NCI-H345 (cell line): Measurements from ENCODE around the gene SLC12A2.

Experiments
- DNase-seq: peaks from one replicate; lab custom pipeline; 2025; lab: John Stamatoyannopoulos, UW

SLC12A2 gene

DNA sequence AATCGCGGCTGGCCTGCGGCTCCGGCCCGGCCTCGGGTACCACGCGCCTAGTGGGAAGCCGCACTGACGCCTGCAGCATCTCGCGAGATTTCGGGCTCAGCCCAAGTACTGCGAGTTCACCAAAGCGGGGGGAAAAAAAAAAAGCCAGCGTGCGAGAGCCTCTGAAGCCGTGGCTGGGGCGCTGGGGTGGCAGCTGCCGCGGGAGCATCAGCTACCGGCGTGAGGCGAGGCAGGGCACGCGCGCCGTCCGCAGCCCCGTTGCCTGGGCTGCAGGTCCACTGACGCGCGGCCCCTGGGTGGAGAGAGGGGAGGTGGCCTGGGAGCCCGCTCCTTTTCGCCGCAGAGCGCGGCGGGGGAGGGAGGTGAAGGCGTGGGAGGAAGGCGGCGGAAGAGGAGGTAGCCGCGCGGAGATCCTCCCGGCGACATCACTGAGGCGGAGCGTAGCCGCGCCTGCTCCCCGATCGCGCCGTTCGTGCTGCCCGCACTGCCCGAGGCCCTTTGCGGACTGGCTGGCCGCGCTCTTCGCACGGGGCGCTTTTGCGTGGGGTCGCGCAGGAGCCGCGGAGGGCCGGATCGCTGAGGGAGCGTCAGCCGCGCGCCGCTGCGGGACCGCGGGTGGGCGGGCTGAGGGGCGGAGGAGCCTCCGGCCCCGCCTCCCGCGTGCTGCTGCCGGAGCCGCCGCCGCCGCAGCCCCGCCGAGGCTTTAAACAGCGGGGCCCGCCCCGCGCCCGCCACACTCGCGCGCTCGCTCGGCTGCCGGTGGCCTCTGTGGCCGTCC lies at the start of gene SLC12A2:
Gene SLC12A2 (plus strand): TSS at position 734 of the 778 bp plus-strand sequence. CDS start 189 bp downstream, outside the sequence.
- DNase-seq, result peak; percentile 91

DNA sequence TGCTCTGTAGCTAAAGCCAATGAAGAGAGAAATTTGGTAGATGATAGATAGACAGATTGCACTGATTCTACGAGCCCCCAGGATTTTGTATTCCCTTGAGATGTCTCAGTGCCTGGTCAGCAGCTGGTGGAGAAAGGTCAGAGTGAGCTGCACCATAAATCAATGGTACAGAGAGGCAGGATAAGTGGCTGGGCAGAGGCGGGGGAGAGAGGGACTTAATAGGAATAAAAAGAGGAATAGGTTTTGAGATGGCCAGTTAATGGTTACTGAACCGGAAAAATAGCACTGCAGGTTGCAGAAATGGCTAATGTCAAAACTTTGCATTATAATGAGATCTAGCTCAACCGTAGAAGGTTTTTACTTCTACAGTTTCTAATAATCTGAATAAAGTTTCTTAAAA lies 47.9 kb upstream of the SLC12A2 start:
- DNase-seq, result no peak

DNA sequence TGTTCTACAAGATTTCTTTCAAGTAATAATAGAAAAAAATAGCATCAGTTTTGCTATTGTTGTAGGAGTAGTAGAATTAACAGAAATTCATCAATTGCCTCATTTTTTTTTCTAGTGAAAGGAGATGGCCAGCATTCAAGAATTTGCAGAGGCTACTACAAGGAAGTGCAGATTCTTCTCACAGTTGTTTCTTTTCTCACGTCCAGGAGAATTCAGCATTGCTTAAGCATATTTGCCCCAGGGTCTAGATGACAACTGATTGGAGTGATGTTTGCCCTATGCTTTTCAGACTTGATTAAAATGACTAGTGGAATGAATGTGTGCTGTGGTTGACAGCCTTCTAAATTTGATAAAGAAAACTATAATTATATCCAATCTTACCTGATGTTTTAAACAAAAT lies 46.6 kb upstream of the SLC12A2 start:
- no peak for DNase-seq

DNA sequence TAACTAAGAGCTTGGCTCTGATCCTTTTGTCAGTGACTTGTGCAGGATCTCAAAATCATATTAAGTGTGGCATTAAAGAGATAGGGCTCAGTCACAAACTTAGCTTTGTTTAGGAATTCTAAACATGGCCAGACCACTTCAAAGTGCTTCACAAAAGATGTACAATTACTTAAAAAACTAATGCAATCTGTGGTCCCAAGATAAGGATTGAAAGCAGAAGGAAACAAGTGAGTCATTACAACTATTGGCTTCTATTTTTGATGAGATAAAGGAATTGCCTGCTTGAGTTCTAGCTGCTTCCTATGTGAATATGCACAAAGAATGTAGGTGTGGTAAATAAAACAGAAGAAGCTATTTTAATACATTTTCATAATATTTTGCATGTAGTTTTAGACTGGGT lies 44.9 kb upstream of the SLC12A2 start:
- DNase-seq, result no peak

DNA sequence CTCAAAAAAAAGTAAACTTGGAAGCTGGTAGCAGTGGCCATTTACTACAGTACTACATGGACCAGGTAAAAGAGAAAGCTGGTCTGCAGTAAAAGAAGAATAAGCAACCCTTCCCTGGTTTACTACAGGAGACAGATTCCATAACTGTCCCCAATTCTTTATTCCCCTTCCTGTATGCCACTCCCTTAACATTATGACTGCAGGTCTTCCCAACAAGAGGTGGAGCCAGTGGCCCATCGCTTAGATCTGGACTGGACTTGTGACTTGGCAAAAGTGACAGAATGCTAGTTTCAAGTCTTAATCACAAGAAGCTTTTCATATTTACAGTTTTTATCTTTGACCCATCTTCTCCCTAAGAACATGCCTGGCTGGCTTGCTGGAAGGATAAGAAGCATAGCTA lies 42.6 kb upstream of the SLC12A2 start:
- DNase-seq, result no peak

DNA sequence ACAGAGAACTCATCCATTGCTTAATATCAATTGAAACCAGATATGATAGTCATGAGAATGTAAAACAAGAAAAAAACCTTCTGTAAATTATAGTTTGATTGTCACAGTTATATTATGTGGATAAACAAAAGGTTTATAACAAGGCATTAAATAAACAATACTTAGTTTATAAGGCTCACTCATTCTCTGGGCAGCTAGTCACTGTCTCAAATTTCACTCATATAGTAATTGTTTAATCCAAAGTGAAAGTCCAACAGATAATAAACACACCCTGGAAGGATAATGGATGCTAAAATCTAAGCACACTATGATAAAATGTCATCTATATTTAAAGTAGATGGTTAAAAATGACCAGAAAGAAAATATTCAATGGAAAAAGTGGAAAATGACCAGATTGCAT lies 30.8 kb upstream of the SLC12A2 start:
- DNase-seq, result no peak

DNA sequence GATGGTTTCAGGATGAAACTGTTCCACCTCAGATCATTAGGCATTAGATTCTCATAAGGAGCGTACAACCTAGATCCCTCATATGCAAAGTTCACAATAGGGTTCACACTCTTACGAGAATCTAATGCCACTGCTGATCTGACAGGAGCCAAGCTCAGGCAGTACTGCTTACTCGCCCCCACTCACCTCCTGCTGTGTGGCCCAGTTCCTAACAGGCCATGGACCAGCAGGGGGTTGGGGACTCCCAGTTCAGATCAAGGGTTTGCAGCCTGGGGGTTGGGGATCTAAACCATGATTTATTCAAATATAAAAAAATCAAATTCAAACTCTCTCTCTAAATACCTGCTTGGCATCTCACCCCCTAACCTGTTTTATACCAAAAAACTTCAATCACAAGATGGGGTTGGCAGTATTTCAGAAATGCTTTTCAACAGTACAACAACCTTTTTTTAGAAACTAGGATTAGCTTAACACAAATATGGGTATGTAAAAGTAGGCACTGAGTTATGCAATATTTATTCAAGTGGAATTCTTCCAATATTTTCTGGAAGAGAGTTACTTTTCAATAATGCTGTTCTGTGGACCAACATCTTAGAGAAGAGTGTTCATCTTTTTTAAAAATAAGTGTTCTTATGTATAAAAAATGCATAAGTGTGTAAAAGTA lies 30.1 kb upstream of the SLC12A2 start:
- no peak for DNase-seq

- DNase-seq, result no peak
Measured at GRCh38 chr5:128060644-128061385, 22.8 kb upstream of the SLC12A2 start.

GRCh38 chr5:128062172-128062746 lies 21.3 kb upstream of the SLC12A2 start:
- no peak for DNase-seq

- no peak for DNase-seq
Measured at GRCh38 chr5:128074171-128074570, 9.4 kb upstream of the SLC12A2 start.

GRCh38 chr5:128074953-128075352 lies 8.6 kb upstream of the SLC12A2 start:
- DNase-seq, result no peak

DNA sequence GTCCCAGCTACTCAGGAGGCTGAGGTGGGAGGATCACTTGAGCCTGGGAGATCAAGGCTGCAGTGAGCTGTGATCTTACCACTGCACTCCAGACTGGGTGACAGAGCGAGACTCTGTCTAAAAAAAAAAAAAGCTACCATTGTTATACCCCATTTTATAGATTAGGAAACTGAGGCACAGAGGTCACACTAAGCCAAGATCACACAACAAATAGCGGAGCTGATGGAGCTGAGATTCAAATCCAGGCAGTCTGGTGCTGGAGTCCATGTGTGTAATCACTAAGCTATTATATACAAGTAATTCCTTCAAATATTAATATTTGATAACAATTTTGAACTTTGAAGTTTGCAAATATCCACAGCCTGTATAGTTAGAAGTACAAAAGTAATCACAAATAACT lies 6.0 kb upstream of the SLC12A2 start:
- DNase-seq, result no peak

- DNase-seq, result peak; percentile 0
Measured at GRCh38 chr5:128081111-128081851, 2.3 kb upstream of the SLC12A2 start.

GRCh38 chr5:128082551-128083032 lies 974 bp upstream of the SLC12A2 start:
- DNase-seq, result no peak

GRCh38 chr5:128083811-128084227 lies 253 bp downstream of the SLC12A2 start:
- no peak for DNase-seq

- peak; percentile 32 for DNase-seq
Measured at GRCh38 chr5:128084228-128085167, 932 bp downstream of the SLC12A2 start.

- peak; percentile 0 for DNase-seq
Measured at GRCh38 chr5:128085413-128085812, 1.8 kb downstream of the SLC12A2 start.

DNA sequence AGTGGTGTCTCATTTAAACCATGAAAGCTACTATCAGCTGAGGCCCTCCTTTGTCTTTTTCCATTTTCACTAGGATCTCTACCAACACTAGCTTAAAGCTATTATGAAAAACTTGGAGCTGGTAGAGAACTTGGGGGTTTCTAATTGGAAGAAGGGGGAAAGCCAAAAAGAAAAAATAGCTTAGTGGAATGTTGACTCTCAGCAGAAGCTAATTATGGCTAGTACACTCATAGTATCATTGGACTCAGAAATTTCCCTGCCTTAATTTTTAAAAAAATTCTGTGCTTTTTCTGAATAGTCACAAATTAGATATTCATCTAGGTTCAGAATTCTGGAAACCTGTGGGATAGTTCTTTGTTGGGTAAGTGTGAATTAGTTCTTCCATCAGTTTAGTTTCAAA lies 8.0 kb downstream of the SLC12A2 start:
- no peak for DNase-seq

DNA sequence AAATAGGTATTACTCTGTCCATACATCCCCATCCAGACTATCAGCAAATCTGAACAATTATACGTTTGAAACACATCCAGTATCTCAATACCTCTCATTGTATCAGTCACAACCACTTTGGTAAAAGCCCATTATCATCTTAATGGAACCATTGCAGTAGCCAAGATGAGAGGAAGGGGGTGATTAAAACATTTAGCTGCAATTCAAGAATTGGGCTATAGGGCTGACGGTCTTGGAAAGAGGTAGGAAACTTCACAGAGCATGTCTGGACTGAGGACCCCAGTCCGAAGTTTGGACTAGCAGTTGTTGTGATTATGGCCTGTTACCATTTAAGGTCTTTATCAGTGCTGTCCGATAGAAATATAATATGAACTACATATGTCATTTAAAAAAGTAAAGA lies 8.6 kb downstream of the SLC12A2 start:
- DNase-seq, result no peak

- DNase-seq, result no peak
Measured at GRCh38 chr5:128093368-128093767, 9.8 kb downstream of the SLC12A2 start.
